SU-DHL-6 (cell line): ENCODE data around the gene ENOX2.

ENCODE experiments used
- H2AFZ ChIP-seq: fragments of 200-600 bp; sonication (generic); 2 replicates; pipeline ENCODE4 v1.6.1; 2014; ENCODE audit warnings: low read depth, mild to moderate bottlenecking, moderate library complexity, mixed read lengths, antibody characterized with exemption, low read length; ENCODE audit not compliant: severe bottlenecking
- H3F3A ChIP-seq: fragments of 200-600 bp; shearing (Covaris generic); 2 replicates; pipeline ENCODE4 v1.6.0; 2016; ENCODE audit warnings: antibody characterized with exemption, mild to moderate bottlenecking; ENCODE audit not compliant: insufficient read depth
- H3K27ac ChIP-seq: fragments of 200-600 bp; sonication (generic); 2 replicates; pipeline ENCODE4 v1.5.1; 2016; ENCODE audit warnings: low read depth, mild to moderate bottlenecking, low read length, moderate library complexity, mixed read lengths
- H3K27me3 ChIP-seq: fragments of 200-600 bp; sonication (generic), shearing (Covaris generic); 2 replicates; pipeline ENCODE4 v1.6.0; 2014; ENCODE audit warnings: mild to moderate bottlenecking, low read length
- H3K36me3 ChIP-seq: fragments of 200-600 bp; sonication (generic); 2 replicates; pipeline ENCODE4 v1.6.1; 2014; ENCODE audit warnings: mild to moderate bottlenecking, low read length, mixed read lengths
- H3K4me2 ChIP-seq: fragments of 300-600, 200-600 bp; shearing (Covaris generic), sonication (generic); 2 replicates; pipeline ENCODE4 v1.6.0; 2014; ENCODE audit warnings: low read length, low read depth, mild to moderate bottlenecking; ENCODE audit not compliant: poor library complexity, severe bottlenecking
- H3K4me3 ChIP-seq: fragments of 200-600 bp; sonication (generic); 2 replicates; pipeline ENCODE4 v1.5.1; 2014; ENCODE audit warnings: antibody characterized with exemption, low read length, mild to moderate bottlenecking, mixed read lengths; ENCODE audit not compliant: insufficient read depth, poor library complexity, severe bottlenecking
- H3K79me2 ChIP-seq: fragments of 200-600 bp; sonication (generic); 2 replicates; pipeline ENCODE4 v1.6.1; 2014; ENCODE audit warnings: mild to moderate bottlenecking, low read length, moderate library complexity; ENCODE audit not compliant: insufficient read depth
- H3K9ac ChIP-seq: fragments of 200-600 bp; sonication (generic); 2 replicates; pipeline ENCODE4 v1.7.0; 2014; ENCODE audit warnings: mild to moderate bottlenecking, low read length
- H3K9me2 ChIP-seq: fragments of 200-600 bp; sonication (generic); replicated peaks from 2 replicates; pipeline ENCODE4 v1.6.1; 2014; ENCODE audit warnings: low read length; ENCODE audit not compliant: insufficient read depth
- H3K9me3 ChIP-seq: fragments of 200-600 bp; sonication (generic); 2 replicates; pipeline ENCODE4 v1.6.1; 2014; ENCODE audit warnings: low read length, mixed read lengths; ENCODE audit not compliant: insufficient read depth
- H4K20me1 ChIP-seq: fragments of 200-600 bp; sonication (generic); 2 replicates; pipeline ENCODE4 v1.6.1; 2014; ENCODE audit warnings: low read depth, mild to moderate bottlenecking, antibody characterized with exemption, low read length, moderate library complexity, mixed read lengths
- CTCF ChIP-seq: fragments of 200-600 bp; sonication (generic); IDR thresholded peaks from one replicate; pipeline ENCODE4 v1.5.1; 2017; ENCODE audit warnings: antibody characterized with exemption, mild to moderate bottlenecking, low read length, moderate library complexity; ENCODE audit not compliant: insufficient read depth, poor library complexity, severe bottlenecking
- EZH2phosphoT487 ChIP-seq: fragments of 200-600 bp; sonication (generic), shearing (Covaris generic); conservative IDR thresholded peaks from 2 replicates; pipeline ENCODE4 v1.6.1; 2018; ENCODE audit warnings: mild to moderate bottlenecking, antibody characterized with exemption, low read length, moderate library complexity, mixed read lengths

Gene ENOX2

GRCh38 chrX:130649738-130650137 is 253.3 kb downstream of the ENOX2 start:
- H3K27ac ChIP-seq, result no peak overlapping the region
- no peak overlapping the region for H2AFZ ChIP-seq
- H3K27me3 ChIP-seq, result no peaks in the 10 kb centered on the region
- TF ChIP-seq CTCF (no peak), EZH2phosphoT487 (no peak)
- H3K4me2 ChIP-seq, result no peak overlapping the region
- H3K4me3 ChIP-seq, result no peak overlapping the region
- H3K9ac ChIP-seq, result no peak overlapping the region
- no peaks in the 10 kb centered on the region for H4K20me1 ChIP-seq
- no peaks in the 10 kb centered on the region for H3K36me3 ChIP-seq
- no peaks in the 10 kb centered on the region for H3K9me3 ChIP-seq
- no peaks in the 10 kb centered on the region for H3K79me2 ChIP-seq
- H3F3A ChIP-seq, result no peaks in the 10 kb centered on the region
- no peaks in the 10 kb centered on the region for H3K9me2 ChIP-seq

- Histone ChIP-seq H3K36me3 (no peaks in the 10 kb centered on the region), H3K4me2 (no peak overlapping the region), H3K9me3 (no peaks in the 10 kb centered on the region)
Observed at GRCh38 chrX:130647468-130647867, 255.5 kb downstream of the ENOX2 start.

GRCh38 chrX:130645955-130646583 is 256.9 kb downstream of the ENOX2 start:
- Histone ChIP-seq H3K9me3 (no peaks in the 10 kb centered on the region), H2AFZ (no peak overlapping the region), H3K9ac (no peak overlapping the region), H3K27me3 (no peaks in the 10 kb centered on the region), H3K4me2 (no peak overlapping the region), H3F3A (no peaks in the 10 kb centered on the region), H3K36me3 (no peaks in the 10 kb centered on the region), H4K20me1 (no peaks in the 10 kb centered on the region), H3K27ac (no peak overlapping the region), H3K9me2 (no peaks in the 10 kb centered on the region), H3K4me3 (no peak overlapping the region), H3K79me2 (no peaks in the 10 kb centered on the region)
- no peak for TF ChIP-seq EZH2phosphoT487
- no peak for TF ChIP-seq CTCF

More at GRCh38 chrX:130647468-130647867, 255.5 kb downstream of the ENOX2 start:
- no peak overlapping the region for H2AFZ ChIP-seq
- H3K4me3 ChIP-seq, result no peak overlapping the region
- H3F3A ChIP-seq, result no peaks in the 10 kb centered on the region
- no peak overlapping the region for H3K9ac ChIP-seq
- no peaks in the 10 kb centered on the region for H4K20me1 ChIP-seq
- no peak overlapping the region for H3K27ac ChIP-seq
- TF ChIP-seq CTCF (no peak), EZH2phosphoT487 (no peak)
- no peaks in the 10 kb centered on the region for H3K9me2 ChIP-seq
- H3K79me2 ChIP-seq, result no peaks in the 10 kb centered on the region
- H3K27me3 ChIP-seq, result no peaks in the 10 kb centered on the region
